B cell (primary cell): ENCODE measurements around the gene TFF1. TPM values are rescaled to one million over a fixed set of nuclear protein-coding genes. Genes with fewer than 3 reads are reported as not detected.

Experiments
- ATAC-seq: fragments of 200-7000 bp; cut with Tn5 transposase; one replicate; pipeline ENCODE4 v1.10.0; 2021; ENCODE audit warnings: low read depth, mild to moderate bottlenecking, moderate number of reproducible peaks, moderate library complexity
- CTCF ChIA-PET: fragments of 350-600 bp; sonication (Branson Sonifier 250); formaldehyde crosslinking; loops from one replicate; lab custom pipeline; 2021; ENCODE audit warnings: antibody characterized with exemption, inconsistent platforms; lab: Charles Lee
- POLR2A ChIA-PET: fragments of 350-600 bp; sonication (Branson Sonifier 250); formaldehyde crosslinking; loops from one replicate; lab custom pipeline; 2021; ENCODE audit warnings: antibody characterized with exemption; lab: Charles Lee
- DNase-seq: peaks from one replicate; pipeline ENCODE4 v3.0.0; 2013
- H2AFZ ChIP-seq: 2 replicates; pipeline ENCODE4 v1.6.1; 2012; ENCODE audit warnings: mild to moderate bottlenecking, low read depth, low read length; ENCODE audit not compliant: insufficient read depth, poor library complexity, severe bottlenecking
- H3K27ac ChIP-seq, 2 donors: 1 replicate in 1 of 2; 2 replicates in 1 of 2; pipeline ENCODE4 v1.5.1; 2012 to 2013; ENCODE audit warnings: low read length in 2 of 2, mild to moderate bottlenecking in 2 of 2, moderate library complexity in 1 of 2
- H3K27me3 ChIP-seq, 4 experiments: fragments of 200-600 bp in 1 of 4; sonication (generic) in 1 of 4; replicated peaks in 1 of 4; 1 replicate in 2 of 4; 2 replicates in 2 of 4; pipeline versions ENCODE4 v1.6.1 to v1.7.0; 2013 to 2016; ENCODE audit warnings: low read length in 3 of 4, mild to moderate bottlenecking in 2 of 4, mixed read lengths in 1 of 4, moderate library complexity in 1 of 4; ENCODE audit not compliant: insufficient read depth in 4 of 4, control insufficient read depth in 3 of 4; ENCODE audit errors: control extremely low read depth in 1 of 4
- H3K36me3 ChIP-seq, 2 experiments: replicated peaks in 1 of 2; 1 replicate in 1 of 2; 2 replicates in 1 of 2; pipeline versions ENCODE4 v1.6.1 to v1.7.1; 2013; ENCODE audit warnings: low read length in 1 of 2; ENCODE audit not compliant: insufficient read depth in 2 of 2, control insufficient read depth in 1 of 2; ENCODE audit errors: control extremely low read depth in 1 of 2, extremely low read depth in 1 of 2
- H3K4me1 ChIP-seq, 2 donors: fragments of 200-600 bp in 1 of 2; sonication (generic) in 1 of 2; 1 replicate in 1 of 2; 2 replicates in 1 of 2; pipeline versions ENCODE4 v1.5.1 to v1.6.1; 2013 to 2017; ENCODE audit warnings: low read length in 2 of 2; ENCODE audit not compliant: control insufficient read depth in 2 of 2, insufficient read depth in 2 of 2
- H3K4me2 ChIP-seq: replicated peaks from 2 replicates; pipeline ENCODE3; 2012; ENCODE audit warnings: mild to moderate bottlenecking, low read depth, low read length; ENCODE audit not compliant: poor library complexity, severe bottlenecking
- H3K4me3 ChIP-seq, 5 experiments: fragments of 200-600 bp in 1 of 5; sonication (generic) in 1 of 5; 1 replicate in 3 of 5; 2 replicates in 2 of 5; pipeline versions ENCODE4 v1.5.1 to v1.7.0; 2011 to 2016; ENCODE audit warnings: low read length in 4 of 5, mild to moderate bottlenecking in 4 of 5, low read depth in 2 of 5, control low read depth in 1 of 5, moderate library complexity in 1 of 5; ENCODE audit not compliant: insufficient read depth in 1 of 5; ENCODE audit errors: control extremely low read depth in 1 of 5, extremely low read depth in 1 of 5
- H3K79me2 ChIP-seq: fragments of 200-600 bp; sonication (generic); one replicate; pipeline ENCODE4 v1.6.0; 2016; ENCODE audit warnings: low read length; ENCODE audit not compliant: control insufficient read depth, insufficient read depth
- H3K9ac ChIP-seq: fragments of 200-600 bp; sonication (generic); 2 replicates; pipeline ENCODE4 v1.6.1; 2017; ENCODE audit warnings: mild to moderate bottlenecking, low read length, moderate library complexity
- H3K9me3 ChIP-seq, 3 donors: one replicate each; pipeline versions ENCODE4 v1.6.1 to v1.7.1; 2013; ENCODE audit warnings: low read length in 2 of 3; ENCODE audit not compliant: control insufficient read depth in 2 of 3, insufficient read depth in 1 of 3; ENCODE audit errors: control extremely low read depth in 1 of 3
- H4K20me1 ChIP-seq: 2 replicates; pipeline ENCODE4 v1.6.0; 2012; ENCODE audit warnings: mild to moderate bottlenecking, low read length; ENCODE audit not compliant: insufficient read depth, control insufficient read depth, poor library complexity, severe bottlenecking
- H3K27ac Mint-ChIP-seq: one replicate; pipeline ENCODE4 v1.8.0; 2021; ENCODE audit warnings: mixed read lengths
- H3K27me3 Mint-ChIP-seq: one replicate; pipeline ENCODE4 v1.8.0; 2021; ENCODE audit warnings: mixed read lengths
- H3K4me1 Mint-ChIP-seq: one replicate; pipeline ENCODE4 v1.8.0; 2021; ENCODE audit warnings: mixed read lengths
- H3K4me3 Mint-ChIP-seq: one replicate; pipeline ENCODE4 v1.8.0; 2021; ENCODE audit warnings: mixed read lengths
- H3K9me3 Mint-ChIP-seq: one replicate; pipeline ENCODE4 v1.8.0; 2022; ENCODE audit warnings: mixed read lengths; ENCODE audit not compliant: insufficient read depth
- CTCF ChIP-seq: fragments of 200-600 bp; IDR thresholded peaks from one replicate; pipeline ENCODE4 v1.8.0; 2022; ENCODE audit warnings: antibody characterized with exemption, mild to moderate bottlenecking
- EZH2 ChIP-seq: IDR thresholded peaks from 2 replicates; pipeline ENCODE4 v1.6.1; 2012; ENCODE audit warnings: borderline replicate concordance, low read depth, mild to moderate bottlenecking, moderate library complexity, low read length; ENCODE audit not compliant: insufficient read depth, poor library complexity, severe bottlenecking
- WGBS: methylation state at CpG from one replicate; pipeline ENCODE4 v1.1.5; 2013; ENCODE audit warnings: missing lambda C conversion rate; ENCODE audit not compliant: insufficient coverage; 5-methylcytosine and 5-hydroxymethylcytosine counted together
- intact Hi-C: fragments of 100-400 bp; cut with micrococcal nuclease; formaldehyde crosslinking; loops from one replicate; pipeline ENCODE4 v1.10.0; 2022
- polyA plus RNA-seq: library from polyadenylated mRNA; depleted of rRNA; stranded (reverse); fragments of >200 nt; gene quantifications from 2 replicates; pipeline ENCODE4 v1.2.3, GENCODE V29; 2012
- total RNA-seq, 2 donors: library from RNA; stranded (reverse); fragments of 120-200 nt in 1 of 2; gene quantifications; 1 replicate in 1 of 2; 2 replicates in 1 of 2; pipeline versions ENCODE4 v1.2.3 to v1.2.4, GENCODE V29; 2013 to 2022

The TFF1 gene
- total and polyA plus RNA-seq, 2 donors (not counting 1 experiment from before 2014, with no cell fraction given), result not detected

GRCh38 chr21:42332557-42333317, 33.6 kb downstream of the TFF1 start:
- H2AFZ ChIP-seq, result no peak overlapping the region
- no peaks in the 10 kb centered on the region for H3K79me2 ChIP-seq
- no peaks in the 10 kb centered on the region for H4K20me1 ChIP-seq
- Mint-ChIP-seq H3K9me3 (peaks cover 13% of the 10 kb centered on the region), H3K27ac (no peak overlapping the region), H3K4me1 (peaks cover 4% of the 10 kb centered on the region), H3K27me3 (peaks cover 27% of the 10 kb centered on the region), H3K4me3 (no peak overlapping the region)
- WGBS, result 74% methylated on average over 5 of the region's 5 CpGs
- H3K36me3 ChIP-seq, result no peaks in the 10 kb centered on the region
- H3K9me3 ChIP-seq, result peaks cover 1 to 13% (median 10%) of the 10 kb centered on the region in 3 donors
- H3K4me3 ChIP-seq, result no peak overlapping the region
- H3K4me1 ChIP-seq, result peaks cover under 1 to 2% of the 10 kb centered on the region in 2 donors
- H3K27ac ChIP-seq, result no peak overlapping the region
- ChIA-PET POLR2A (no interaction called here), CTCF (interaction anchor here (1.4 kb wide), 1 partner anchor 204 kb away, joined by 4 read pairs; no protein-coding TSS in a partner anchor)
- no peak for ATAC-seq
- no peak for DNase-seq
- H3K4me2 ChIP-seq, result no peak overlapping the region
- H3K27me3 ChIP-seq, result peaks cover 0 to 21% (median 11%) of the 10 kb centered on the region in 4 experiments
- intact Hi-C loops, result loop anchor here (10.0 kb wide), 1 partner anchor 168 kb away; no protein-coding TSS in a partner anchor
- H3K9ac ChIP-seq, result no peak overlapping the region
- TF ChIP-seq EZH2, result no peak
- no peak for TF ChIP-seq CTCF

- Mint-ChIP-seq H3K27ac (no peak overlapping the region), H3K4me1 (no peaks in the 10 kb centered on the region), H3K27me3 (peaks cover 21% of the 10 kb centered on the region), H3K9me3 (peaks cover 13% of the 10 kb centered on the region), H3K4me3 (no peak overlapping the region)
- DNase-seq (no peak), ATAC-seq (no peak)
- Histone ChIP-seq H2AFZ (no peak overlapping the region), H3K9me3 (peaks cover 1 to 13% (median 10%) of the 10 kb centered on the region in 3 donors), H3K79me2 (no peaks in the 10 kb centered on the region), H3K4me1 (no peaks in the 10 kb centered on the region), H3K27ac (no peak overlapping the region), H3K4me2 (no peak overlapping the region), H3K36me3 (no peaks in the 10 kb centered on the region), H3K4me3 (no peak overlapping the region), H3K27me3 (peaks cover 0 to 21% (median 6%) of the 10 kb centered on the region in 4 experiments), H3K9ac (no peak overlapping the region), H4K20me1 (no peaks in the 10 kb centered on the region)
- ChIA-PET POLR2A (no interaction called here), CTCF (no interaction called here)
- intact Hi-C loops, result loop anchor here (10.0 kb wide), 1 partner anchor 167 kb away; no protein-coding TSS in a partner anchor
- TF ChIP-seq CTCF (no peak), EZH2 (no peak)
Measured at GRCh38 chr21:42331660-42332059, 34.7 kb downstream of the TFF1 start.
